OCI-LY7 (cell line): ENCODE results near the gene ZNF593. TPM values are rescaled to one million over a fixed set of nuclear protein-coding genes. Genes with fewer than 3 reads are reported as not detected.

Experiments
- BruUV-seq: library from RNA; stranded (reverse); fragments of 400-500 nt; replicated peaks from 2 replicates; lab custom pipeline; 2021; lab: Mats Ljungman, UMichigan
- CTCF ChIA-PET: fragments of 300-600 bp; sonication (Branson Sonifier 250); formaldehyde crosslinking; loops from one replicate; lab custom pipeline; 2022; ENCODE audit warnings: antibody characterized with exemption; ENCODE audit not compliant: unreplicated experiment; lab: Charles Lee
- POLR2A ChIA-PET: fragments of 300-600 bp; sonication (Branson Sonifier 250); formaldehyde crosslinking; loops from one replicate; lab custom pipeline; 2022; ENCODE audit warnings: antibody characterized with exemption; lab: Charles Lee
- DNase-seq: peaks from one replicate; pipeline ENCODE4 v3.0.0-alpha.2; 2015; ENCODE audit warnings: low spot score
- H2AFZ ChIP-seq: fragments of 200-600 bp; sonication (generic), shearing (Covaris generic); 2 replicates; pipeline ENCODE4 v1.6.1; 2014; ENCODE audit warnings: mild to moderate bottlenecking, antibody characterized with exemption, low read length, moderate library complexity
- H3K27ac ChIP-seq: fragments of 200-600 bp; sonication (generic); 2 replicates; pipeline ENCODE4 v1.5.1; 2014; ENCODE audit warnings: mixed run types, low read depth, mild to moderate bottlenecking, moderate library complexity, low read length, inconsistent platforms; ENCODE audit not compliant: poor library complexity, severe bottlenecking
- H3K36me3 ChIP-seq: fragments of 200-600 bp; sonication (generic); 2 replicates; pipeline ENCODE4 v1.6.1; 2014; ENCODE audit warnings: mild to moderate bottlenecking, antibody characterized with exemption, low read length, moderate library complexity, mixed read lengths; ENCODE audit not compliant: insufficient read depth
- H3K4me1 ChIP-seq: fragments of 200-600 bp; sonication (generic); 2 replicates; pipeline ENCODE4 v1.5.1; 2014; ENCODE audit warnings: mild to moderate bottlenecking, low read length; ENCODE audit not compliant: insufficient read depth, poor library complexity, severe bottlenecking
- H3K4me2 ChIP-seq: fragments of 200-600 bp; sonication (generic); 2 replicates; pipeline ENCODE4 v1.6.1; 2014; ENCODE audit warnings: mild to moderate bottlenecking, low read length
- H3K4me3 ChIP-seq: fragments of 200-600 bp; sonication (generic); 2 replicates; pipeline ENCODE4 v1.5.1; 2014; ENCODE audit warnings: mild to moderate bottlenecking, low read depth, low read length; ENCODE audit not compliant: poor library complexity, severe bottlenecking
- H3K79me2 ChIP-seq: fragments of 200-600 bp; sonication (generic); 2 replicates; pipeline ENCODE4 v1.6.1; 2016; ENCODE audit warnings: low read depth, mild to moderate bottlenecking, low read length, moderate library complexity, mixed read lengths; ENCODE audit not compliant: insufficient read depth
- H3K9me2 ChIP-seq: fragments of 200-600 bp; sonication (generic); 2 replicates; pipeline ENCODE4 v1.6.1; 2016; ENCODE audit warnings: mild to moderate bottlenecking, low read length, mixed read lengths; ENCODE audit not compliant: insufficient read depth
- H3K9me3 ChIP-seq: fragments of 200-600 bp; sonication (generic); 2 replicates; pipeline ENCODE4 v1.6.1; 2014; ENCODE audit warnings: mild to moderate bottlenecking, mixed run types, low read length, mixed read lengths
- H4K20me1 ChIP-seq: fragments of 200-600 bp; sonication (generic); 2 replicates; pipeline ENCODE4 v1.6.1; 2014; ENCODE audit warnings: mild to moderate bottlenecking, antibody characterized with exemption, low read length, moderate library complexity, mixed read lengths; ENCODE audit not compliant: insufficient read depth
- CTCF ChIP-seq: fragments of 200-600 bp; sonication (generic); conservative IDR thresholded peaks from 2 replicates; pipeline ENCODE4 v1.5.1; 2014; ENCODE audit warnings: mild to moderate bottlenecking, antibody characterized with exemption, low read length, moderate library complexity, mixed read lengths
- EZH2phosphoT487 ChIP-seq: fragments of 200-600 bp; sonication (generic); IDR thresholded peaks from 2 replicates; pipeline ENCODE4 v1.6.1; 2018; ENCODE audit warnings: low read depth, borderline replicate concordance, mild to moderate bottlenecking, mixed run types, antibody characterized with exemption, low read length, moderate library complexity, mixed read lengths
- intact Hi-C: fragments of 100-400 bp; cut with micrococcal nuclease; formaldehyde crosslinking; loops from one replicate; pipeline ENCODE4 v1.10.0; 2022; ENCODE audit not compliant: unreplicated experiment
- total RNA-seq, 2 experiments: library from RNA; depleted of rRNA in 1 of 2; stranded (reverse); fragments of >200 nt in 1 of 2; shearing (Covaris generic) in 1 of 2; gene quantifications; 2 replicates each; pipeline ENCODE4 v1.2.3, GENCODE V29; 2014 to 2022

ZNF593 gene
- total RNA-seq, 2 experiments from 2014 or later, result 42.8 to 63.6 TPM

GRCh38 chr1:26177182-26177684 lies 7.5 kb downstream of the ZNF593 start, which contains the start of gene CNKSR1:
Gene CNKSR1 (plus strand): TSS chr1:26177491. CDS start chr1:26177548, 57 bp downstream.
- H3K79me2 ChIP-seq, result no peaks in the 10 kb centered on the region
- no peak for DNase-seq
- intact Hi-C loops, result no loop called here
- H3K9me3 ChIP-seq, result no peaks in the 10 kb centered on the region
- H3K4me3 ChIP-seq, result no peak within 1 kb of the TSS
- TF ChIP-seq EZH2phosphoT487 (no peak), CTCF (no peak)
- H3K4me2 ChIP-seq, result no peak within 1 kb of the TSS
- no peaks in the 10 kb centered on the region for H4K20me1 ChIP-seq
- no peak within 1 kb of the TSS for H3K27ac ChIP-seq
- no peak within 1 kb of the TSS for H2AFZ ChIP-seq
- H3K36me3 ChIP-seq, result peaks cover 8% of the 10 kb centered on the region
- no TSS peak for BruUV-seq
- ChIA-PET POLR2A (no interaction called here), CTCF (no interaction called here)
- H3K9me2 ChIP-seq, result no peaks in the 10 kb centered on the region
- peaks cover 6% of the 10 kb centered on the region for H3K4me1 ChIP-seq

GRCh38 chr1:26180010-26180506 lies 10.3 kb downstream of the ZNF593 start:
- no peaks in the 10 kb centered on the region for H3K9me2 ChIP-seq
- no TSS peak for BruUV-seq
- no peaks in the 10 kb centered on the region for H3K36me3 ChIP-seq
- no peak overlapping the region for H3K27ac ChIP-seq
- no peaks in the 10 kb centered on the region for H3K9me3 ChIP-seq
- no peak overlapping the region for H2AFZ ChIP-seq
- intact Hi-C loops, result no loop called here
- H4K20me1 ChIP-seq, result no peaks in the 10 kb centered on the region
- TF ChIP-seq CTCF, result no peak
- no peak for TF ChIP-seq EZH2phosphoT487
- no peak overlapping the region for H3K4me2 ChIP-seq
- POLR2A ChIA-PET, result no interaction called here
- CTCF ChIA-PET, result no interaction called here
- peaks cover 6% of the 10 kb centered on the region for H3K4me1 ChIP-seq
- H3K4me3 ChIP-seq, result no peak overlapping the region
- H3K79me2 ChIP-seq, result no peaks in the 10 kb centered on the region
- no peak for DNase-seq

- Histone ChIP-seq H3K9me2 (no peaks in the 10 kb centered on the region), H3K4me3 (no peak overlapping the region), H3K9me3 (no peaks in the 10 kb centered on the region), H3K36me3 (no peaks in the 10 kb centered on the region), H3K79me2 (no peaks in the 10 kb centered on the region), H4K20me1 (no peaks in the 10 kb centered on the region), H2AFZ (no peak overlapping the region), H3K4me2 (no peak overlapping the region), H3K27ac (no peak overlapping the region), H3K4me1 (peaks cover 6% of the 10 kb centered on the region)
- DNase-seq, result no peak
- TF ChIP-seq CTCF (no peak), EZH2phosphoT487 (no peak)
- BruUV-seq, result no TSS peak
- CTCF ChIA-PET, result no interaction called here
- intact Hi-C loops, result no loop called here
- POLR2A ChIA-PET, result no interaction called here
These were observed 12.1 kb downstream of the ZNF593 start for GRCh38 chr1:26181586-26182382.
